Activated T-helper 17 cell treated with anti-CD3 and anti-CD28 coated beads, Interleukin-2, amount 50 U/mL, for 72 hours (primary cell): ENCODE measurements around the gene USB1. TPM values are rescaled to one million over a fixed set of nuclear protein-coding genes. Genes with fewer than 3 reads are reported as not detected.

Experiments
- ATAC-seq: fragments of 150-1000 bp; cut with Tn5 transposase; replicated peaks from 2 replicates; pipeline ENCODE4 v1.10.0; 2021; ENCODE audit warnings: mild to moderate bottlenecking, moderate library complexity
- H3K27ac Mint-ChIP-seq: one replicate; pipeline ENCODE4 v1.8.0; 2022; ENCODE audit warnings: mixed read lengths
- H3K27me3 Mint-ChIP-seq: one replicate; pipeline ENCODE4 v1.8.0; 2022; ENCODE audit warnings: mixed read lengths
- H3K36me3 Mint-ChIP-seq: one replicate; pipeline ENCODE4 v1.8.0; 2022; ENCODE audit warnings: low read depth, mild to moderate bottlenecking, mixed read lengths
- H3K4me1 Mint-ChIP-seq: one replicate; pipeline ENCODE4 v1.8.0; 2022; ENCODE audit warnings: mixed read lengths
- H3K4me3 Mint-ChIP-seq: one replicate; pipeline ENCODE4 v1.8.0; 2022; ENCODE audit warnings: mild to moderate bottlenecking, mixed read lengths
- H3K9me3 Mint-ChIP-seq: one replicate; pipeline ENCODE4 v1.8.0; 2022; ENCODE audit warnings: mixed read lengths
- total RNA-seq, 2 donors: library from RNA; stranded (reverse); gene quantifications; one replicate each; pipeline ENCODE4 v1.2.3, GENCODE V29; 2022

The USB1 gene
- total RNA-seq, 2 donors from 2014 or later: 33.7 to 56.6 TPM

DNA sequence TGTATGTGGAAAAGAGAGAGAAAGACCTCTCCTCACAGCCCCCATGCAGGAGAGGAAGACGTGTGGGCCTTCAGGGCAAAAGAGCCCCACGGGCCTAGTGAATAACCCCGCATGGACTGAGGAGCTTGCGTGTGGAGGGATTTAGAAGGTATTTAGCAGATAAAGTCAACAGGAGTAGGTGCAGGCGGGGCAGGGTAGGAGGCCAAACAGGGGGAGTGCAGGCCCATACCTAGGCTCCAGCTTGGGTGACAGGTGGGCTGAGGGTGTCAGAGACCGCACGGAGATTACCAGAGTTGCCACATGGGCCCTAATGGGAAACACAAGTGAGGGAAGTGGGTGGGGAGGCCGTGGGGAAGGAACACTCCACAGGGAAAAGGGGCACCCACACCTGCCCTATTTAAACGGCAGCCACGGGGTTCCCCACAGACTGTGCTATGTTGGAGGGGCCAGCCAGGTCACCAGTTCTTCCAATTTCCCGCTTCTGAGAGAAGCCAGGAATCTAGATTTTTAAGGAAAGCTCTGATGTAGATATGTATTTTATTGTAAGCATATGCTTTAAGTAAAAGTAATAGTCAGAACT, 22.1 kb upstream of the USB1 start:
- Mint-ChIP-seq H3K36me3 (no peaks in the 10 kb centered on the region), H3K9me3 (no peaks in the 10 kb centered on the region), H3K27me3 (no peaks in the 10 kb centered on the region), H3K4me3 (no peak overlapping the region), H3K4me1 (no peaks in the 10 kb centered on the region), H3K27ac (no peak overlapping the region)
- no peak for ATAC-seq

DNA sequence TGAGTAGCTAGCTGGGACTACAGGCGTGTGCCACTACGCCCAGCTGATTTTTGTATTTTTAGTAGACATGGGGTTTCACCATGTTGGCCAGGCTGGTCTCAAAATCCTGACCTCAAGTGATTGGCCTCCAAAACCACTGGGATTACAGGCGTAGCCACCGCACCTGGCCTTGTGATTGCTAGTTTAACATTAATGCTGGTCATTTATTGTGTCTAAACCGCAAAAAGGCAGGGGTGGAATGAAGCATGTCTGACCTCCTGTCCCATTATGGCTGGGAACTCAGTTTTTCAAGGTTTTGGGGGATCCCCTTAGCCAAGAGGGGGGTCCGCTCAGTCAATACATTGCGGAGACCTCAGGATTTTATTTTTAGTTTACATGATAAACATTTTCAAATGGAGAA, 19.6 kb upstream of the USB1 start:
- H3K4me3 Mint-ChIP-seq: no peak overlapping the region
- no peak for ATAC-seq
- no peak overlapping the region for H3K27ac Mint-ChIP-seq
- H3K27me3 Mint-ChIP-seq: no peaks in the 10 kb centered on the region
- H3K9me3 Mint-ChIP-seq: no peaks in the 10 kb centered on the region
- no peaks in the 10 kb centered on the region for H3K36me3 Mint-ChIP-seq
- H3K4me1 Mint-ChIP-seq: no peaks in the 10 kb centered on the region

DNA sequence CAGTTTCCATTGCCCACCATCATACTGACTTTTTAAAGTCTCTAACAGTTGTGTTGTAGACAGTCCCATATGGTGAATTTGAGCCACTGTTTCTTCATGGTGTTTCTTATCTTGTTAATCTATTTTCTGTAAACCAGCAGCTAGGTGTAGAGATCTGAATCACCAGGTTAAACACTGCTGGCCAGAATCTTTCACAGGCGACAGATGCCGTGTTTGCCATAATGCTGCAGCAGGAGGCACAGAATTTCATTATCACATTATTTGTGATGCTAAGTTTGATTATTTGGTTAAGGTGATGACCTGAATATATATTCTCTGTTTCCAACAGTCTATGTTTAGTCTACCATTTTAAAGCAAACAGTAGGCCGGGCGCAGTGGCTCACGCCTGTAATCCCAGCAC, 18.8 kb upstream of the USB1 start:
- Mint-ChIP-seq H3K4me1 (no peaks in the 10 kb centered on the region), H3K4me3 (no peak overlapping the region), H3K36me3 (no peaks in the 10 kb centered on the region), H3K27me3 (no peaks in the 10 kb centered on the region), H3K9me3 (no peaks in the 10 kb centered on the region), H3K27ac (no peak overlapping the region)
- ATAC-seq: no peak

DNA sequence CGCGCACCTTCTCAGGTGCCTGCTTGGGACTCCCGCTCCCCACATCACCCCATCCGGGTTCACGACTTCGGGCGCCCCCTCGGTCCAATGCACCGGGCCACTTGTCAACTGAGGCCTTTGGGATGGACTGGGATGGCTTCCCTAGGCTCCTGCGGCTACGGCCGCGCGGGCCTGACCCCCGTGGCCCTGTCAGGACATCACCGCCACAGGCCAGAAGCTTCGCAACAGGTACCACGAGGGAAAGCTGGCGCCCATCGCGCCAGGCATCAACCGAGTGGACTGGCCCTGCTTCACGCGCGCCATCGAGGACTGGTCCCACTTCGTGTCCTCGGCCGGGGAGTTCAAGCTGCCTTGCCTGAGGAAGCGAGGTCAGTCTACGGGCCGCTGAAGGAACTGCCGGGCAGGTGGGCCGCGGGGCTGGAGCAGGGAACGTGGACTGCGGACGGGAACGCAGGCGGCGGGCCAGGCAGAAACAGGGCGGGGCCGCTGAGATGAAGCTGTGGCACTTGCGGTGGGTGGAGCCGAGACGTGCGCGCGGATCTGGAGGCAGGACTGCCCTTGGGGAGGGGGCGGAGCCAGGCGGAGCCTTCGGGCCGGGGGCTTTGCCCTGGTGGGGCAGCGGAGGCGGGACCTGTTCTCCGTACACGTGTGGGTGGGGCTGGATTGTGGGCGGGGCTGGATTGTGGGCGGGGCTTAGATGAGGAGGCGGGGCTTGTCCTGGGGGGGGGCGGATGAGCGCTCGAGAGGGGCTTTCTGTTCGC, 16.6 kb upstream of the USB1 start:
- ATAC-seq: peak; percentile 98
- Mint-ChIP-seq H3K4me1 (no peaks in the 10 kb centered on the region), H3K27ac (peak overlapping the region; percentile 83)

DNA sequence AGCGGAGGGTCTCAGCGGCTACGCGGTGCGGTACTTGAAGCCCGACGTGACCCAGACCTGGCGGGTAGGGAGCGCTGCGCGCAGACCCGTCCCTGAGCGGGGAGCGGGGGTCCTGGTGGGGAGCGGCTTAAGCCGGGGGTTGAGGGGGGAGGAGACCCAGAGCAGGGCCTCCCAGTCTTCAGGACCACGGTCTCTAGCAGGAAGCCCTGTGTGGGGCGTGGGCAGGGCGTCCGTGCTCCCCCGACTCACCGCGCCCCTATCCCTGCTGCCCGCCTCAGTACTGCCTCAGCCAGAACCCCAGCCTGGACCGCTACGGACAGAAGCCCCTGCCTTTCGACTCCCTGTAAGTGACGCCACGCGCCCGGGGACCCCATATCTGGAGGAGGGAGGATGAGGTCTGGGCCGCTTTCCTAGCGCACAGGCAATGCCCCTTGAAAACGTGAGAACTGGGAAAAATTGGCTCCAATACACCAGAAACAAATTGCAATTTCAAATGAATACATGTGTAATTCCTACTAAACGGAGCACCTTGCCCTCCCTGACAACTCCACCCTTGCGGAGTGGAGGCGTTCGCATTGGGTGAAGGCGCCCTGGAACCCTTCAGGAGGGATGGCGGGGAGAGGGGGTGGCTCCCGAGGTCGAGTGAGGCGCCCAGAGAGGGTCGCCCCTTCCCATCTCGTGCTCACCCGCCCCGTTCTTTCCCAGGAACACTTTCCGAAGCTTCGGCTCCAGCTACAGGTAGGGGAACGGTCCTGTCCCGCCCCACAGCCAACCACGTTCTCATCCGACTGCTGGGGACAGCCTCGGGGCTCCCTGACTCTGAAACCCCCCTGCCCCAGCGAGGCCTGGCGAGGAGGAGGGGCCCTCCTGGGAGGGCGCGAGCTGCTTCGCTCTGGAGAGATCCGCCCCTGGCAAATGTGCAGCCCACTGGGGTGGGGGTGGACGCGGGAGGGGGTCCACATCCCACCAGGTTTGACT, 15.7 kb upstream of the USB1 start:
- Mint-ChIP-seq H3K4me3 (peak overlapping the region; percentile 84), H3K4me1 (no peaks in the 10 kb centered on the region), H3K27me3 (no peaks in the 10 kb centered on the region), H3K27ac (peak overlapping the region; percentile 58), H3K36me3 (no peaks in the 10 kb centered on the region), H3K9me3 (no peaks in the 10 kb centered on the region)
- ATAC-seq: peak; percentile 60

More for the DNA sequence above, 16.6 kb upstream of the USB1 start:
- H3K9me3 Mint-ChIP-seq: no peaks in the 10 kb centered on the region
- H3K36me3 Mint-ChIP-seq: no peaks in the 10 kb centered on the region
- H3K4me3 Mint-ChIP-seq: peak overlapping the region; percentile 84
- no peaks in the 10 kb centered on the region for H3K27me3 Mint-ChIP-seq

DNA sequence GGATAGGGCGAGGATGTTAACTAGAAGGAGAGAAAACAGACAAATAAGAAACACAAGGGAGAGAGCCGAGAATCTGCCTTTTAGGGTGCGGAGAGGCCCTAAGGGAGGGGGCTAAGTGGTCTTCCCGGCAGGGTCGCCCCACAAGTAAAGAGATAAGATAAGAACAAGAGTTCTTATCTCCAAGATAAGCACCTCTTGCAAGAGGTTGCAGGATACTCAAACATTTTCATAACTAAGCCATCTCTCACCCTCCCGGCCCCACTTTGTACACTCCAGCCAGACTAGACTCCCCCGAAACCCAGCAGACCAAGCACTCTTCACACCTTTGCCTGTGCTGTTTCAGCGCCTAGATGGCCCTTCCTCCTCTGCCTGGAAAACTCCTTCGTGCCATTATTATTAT, 15.0 kb upstream of the USB1 start:
- ATAC-seq: no peak
- H3K36me3 Mint-ChIP-seq: no peaks in the 10 kb centered on the region
- H3K9me3 Mint-ChIP-seq: no peaks in the 10 kb centered on the region
- no peaks in the 10 kb centered on the region for H3K27me3 Mint-ChIP-seq
- H3K27ac Mint-ChIP-seq: no peak overlapping the region
- H3K4me1 Mint-ChIP-seq: no peaks in the 10 kb centered on the region
- peak overlapping the region; percentile 84 for H3K4me3 Mint-ChIP-seq

DNA sequence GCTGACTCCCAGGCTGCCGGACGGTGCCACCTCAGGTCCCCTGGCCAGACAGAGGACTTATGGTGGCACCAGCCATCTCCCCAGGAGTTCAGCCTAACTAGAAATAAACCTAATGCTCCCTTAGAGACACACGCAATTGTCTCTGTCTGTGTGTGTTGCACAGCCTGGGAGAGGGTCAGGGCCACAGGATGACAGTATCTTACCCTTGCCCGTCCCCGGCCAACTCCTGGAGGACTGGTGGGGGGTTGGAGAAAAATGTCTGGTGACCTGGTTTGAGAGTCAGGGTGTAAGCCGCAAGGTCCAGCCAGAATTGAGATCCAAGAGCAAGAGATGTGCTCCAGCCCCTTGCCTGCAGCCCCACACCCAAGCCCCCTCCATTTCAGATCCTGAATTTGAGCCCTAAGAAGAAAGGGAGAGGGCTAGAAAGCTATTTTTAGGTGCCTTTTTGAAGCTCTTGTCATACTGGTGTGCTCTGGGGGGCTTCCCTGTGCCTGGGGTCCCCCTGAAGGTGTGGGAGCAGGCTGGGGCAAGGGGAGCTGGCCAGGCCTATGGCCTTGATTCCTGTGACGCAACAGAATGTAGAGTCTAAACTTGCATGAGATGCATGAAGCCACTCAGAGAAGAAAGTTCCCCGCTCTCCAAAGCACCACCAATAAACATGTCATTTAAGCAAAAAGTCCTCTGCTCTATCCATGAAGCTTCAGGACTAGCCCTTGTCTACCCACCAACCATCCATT, 13.6 kb upstream of the USB1 start:
- H3K9me3 Mint-ChIP-seq: no peaks in the 10 kb centered on the region
- H3K27me3 Mint-ChIP-seq: no peaks in the 10 kb centered on the region
- H3K4me3 Mint-ChIP-seq: no peak overlapping the region
- no peak for ATAC-seq
- H3K36me3 Mint-ChIP-seq: no peaks in the 10 kb centered on the region
- H3K4me1 Mint-ChIP-seq: no peaks in the 10 kb centered on the region
- no peak overlapping the region for H3K27ac Mint-ChIP-seq

DNA sequence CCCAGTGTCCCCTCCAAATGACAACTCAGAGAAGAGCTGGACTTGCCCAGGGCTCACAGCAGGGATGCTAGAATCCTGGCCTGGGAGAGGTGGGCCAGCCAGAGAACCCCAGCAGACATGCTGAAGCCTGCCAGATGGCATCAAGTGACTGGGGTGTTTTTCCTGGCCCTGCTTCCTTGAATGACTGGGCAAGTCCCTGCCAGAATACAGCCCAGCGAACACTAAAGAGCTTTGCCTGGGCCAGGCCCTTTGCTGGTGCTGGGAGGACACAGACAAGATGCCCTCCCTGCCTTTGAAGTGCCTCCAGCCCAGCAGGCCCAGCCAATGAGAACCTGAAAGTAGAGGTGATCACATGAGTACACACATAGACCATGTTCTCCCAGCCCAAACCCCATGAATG, 12.3 kb upstream of the USB1 start:
- Mint-ChIP-seq H3K36me3 (no peaks in the 10 kb centered on the region), H3K4me3 (no peak overlapping the region), H3K4me1 (no peaks in the 10 kb centered on the region), H3K27me3 (no peaks in the 10 kb centered on the region), H3K27ac (no peak overlapping the region), H3K9me3 (no peaks in the 10 kb centered on the region)
- no peak for ATAC-seq

DNA sequence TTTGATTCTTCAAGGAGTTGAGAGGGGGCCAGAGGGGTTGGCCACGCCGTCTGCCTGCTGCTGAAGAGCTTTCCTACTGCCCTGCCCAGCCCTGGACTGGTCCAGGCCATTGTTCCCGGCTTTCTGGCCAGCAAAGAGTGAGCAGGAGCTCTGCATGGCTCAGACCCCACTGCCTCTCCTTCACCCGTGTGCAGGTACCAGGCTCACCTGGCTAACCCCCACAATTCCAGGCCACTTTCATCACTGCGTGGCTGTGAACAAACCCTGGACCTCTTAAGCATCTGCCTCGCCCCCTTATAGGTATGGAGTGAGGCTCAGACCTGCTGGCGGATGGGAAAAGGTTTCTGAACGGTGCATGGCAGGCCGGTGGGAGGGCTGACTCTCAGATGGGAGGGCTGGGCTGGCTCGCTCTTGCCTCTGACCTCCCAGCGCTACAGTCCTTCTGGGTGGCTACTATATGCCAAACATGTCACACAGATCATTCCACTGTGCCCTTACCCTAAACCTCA, 9.6 kb upstream of the USB1 start:
- no peak overlapping the region for H3K4me3 Mint-ChIP-seq
- no peak for ATAC-seq
- no peaks in the 10 kb centered on the region for H3K9me3 Mint-ChIP-seq
- H3K27me3 Mint-ChIP-seq: no peaks in the 10 kb centered on the region
- no peaks in the 10 kb centered on the region for H3K36me3 Mint-ChIP-seq
- no peak overlapping the region for H3K27ac Mint-ChIP-seq
- peaks cover 6% of the 10 kb centered on the region for H3K4me1 Mint-ChIP-seq

DNA sequence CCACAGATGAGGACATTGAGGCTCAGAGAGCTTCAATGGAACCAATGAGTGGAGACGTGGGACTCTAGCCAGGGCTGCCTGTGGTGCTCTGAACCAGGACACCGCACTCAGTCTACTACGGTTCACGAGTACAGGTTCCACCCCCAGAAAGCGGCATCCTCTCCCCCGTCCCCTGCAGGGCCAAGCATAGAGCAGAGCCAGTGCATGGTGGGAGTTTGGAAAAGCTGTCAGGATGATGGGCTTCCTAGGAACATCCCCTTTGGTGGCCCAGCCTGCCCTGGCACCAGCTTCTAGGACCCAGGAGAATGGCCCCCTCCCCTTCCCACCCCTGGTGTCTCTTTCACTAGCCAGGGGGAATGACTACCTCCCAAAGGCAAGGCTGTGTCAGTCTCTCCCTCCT, 9.1 kb upstream of the USB1 start:
- ATAC-seq: no peak

DNA sequence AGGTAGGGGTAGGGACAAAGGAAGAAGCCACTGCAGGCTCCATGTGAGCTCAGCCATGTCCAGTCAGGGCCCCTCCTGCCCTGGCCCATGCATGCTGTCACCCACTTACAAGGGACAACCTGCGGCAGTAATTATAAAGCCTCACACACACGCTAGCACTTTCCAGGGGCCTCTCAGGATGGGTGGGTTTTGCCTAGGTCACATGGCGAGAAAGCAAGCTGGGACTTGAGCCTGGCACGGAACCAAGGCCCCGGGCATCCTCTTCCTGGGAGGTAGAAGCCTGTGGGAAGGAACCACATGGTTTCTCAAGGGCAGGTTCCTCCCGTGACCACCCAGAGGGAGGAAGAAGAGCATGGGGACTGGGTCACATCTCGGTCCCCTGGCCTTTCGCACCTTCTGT, 7.8 kb upstream of the USB1 start:
- Mint-ChIP-seq H3K9me3 (no peaks in the 10 kb centered on the region), H3K27ac (peak overlapping the region; percentile 81), H3K4me1 (peaks cover 15% of the 10 kb centered on the region), H3K36me3 (no peaks in the 10 kb centered on the region), H3K27me3 (no peaks in the 10 kb centered on the region), H3K4me3 (no peak overlapping the region)
- ATAC-seq: no peak

More for the DNA sequence above, 9.1 kb upstream of the USB1 start:
- H3K27me3 Mint-ChIP-seq: no peaks in the 10 kb centered on the region
- H3K4me1 Mint-ChIP-seq: peaks cover 6% of the 10 kb centered on the region
- peak overlapping the region; percentile 81 for H3K27ac Mint-ChIP-seq
- H3K9me3 Mint-ChIP-seq: no peaks in the 10 kb centered on the region
- H3K4me3 Mint-ChIP-seq: no peak overlapping the region
- H3K36me3 Mint-ChIP-seq: no peaks in the 10 kb centered on the region

DNA sequence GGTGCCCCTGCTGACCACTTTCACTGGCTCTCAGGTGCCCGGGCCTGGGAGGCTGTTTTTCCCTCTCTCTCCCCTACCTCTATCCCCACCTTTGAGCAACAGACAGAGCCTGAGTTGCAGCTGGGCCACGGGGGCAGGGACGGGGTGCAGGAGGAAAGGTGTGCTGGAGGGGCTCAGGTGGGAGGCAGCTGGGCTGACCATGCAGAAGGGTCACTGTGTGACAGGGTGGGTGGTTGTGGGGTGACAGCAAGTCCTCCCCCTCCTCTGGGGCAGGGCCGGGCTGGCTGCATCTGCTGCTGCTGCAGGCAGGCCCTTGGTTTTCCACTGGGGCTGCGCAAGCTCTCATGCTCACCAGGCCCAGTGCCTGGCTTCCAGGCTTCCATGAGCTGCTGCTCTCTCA, 7.3 kb upstream of the USB1 start:
- Mint-ChIP-seq H3K9me3 (no peaks in the 10 kb centered on the region), H3K27ac (no peak overlapping the region), H3K4me1 (peaks cover 19% of the 10 kb centered on the region), H3K4me3 (no peak overlapping the region), H3K36me3 (no peaks in the 10 kb centered on the region), H3K27me3 (no peaks in the 10 kb centered on the region)
- no peak for ATAC-seq

DNA sequence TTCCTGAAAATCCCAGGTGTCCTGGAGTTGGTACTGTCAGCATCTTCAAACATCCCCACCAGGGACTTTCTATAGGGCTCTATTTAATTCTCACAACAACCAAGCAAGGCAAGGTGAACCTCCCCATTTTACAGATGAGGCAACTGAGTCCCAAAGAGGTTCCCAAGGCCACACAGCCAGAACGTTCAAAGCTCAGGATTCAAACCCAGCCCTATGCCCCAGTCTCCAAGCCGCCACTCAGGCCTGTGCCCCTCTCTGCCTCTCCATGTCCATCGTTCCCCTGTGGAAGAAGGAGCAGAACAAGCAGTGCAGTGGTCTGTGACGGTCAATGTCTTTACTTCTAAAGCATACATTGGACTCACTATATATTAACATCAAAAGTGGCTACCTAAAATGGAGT, 6.8 kb upstream of the USB1 start:
- Mint-ChIP-seq H3K27me3 (no peaks in the 10 kb centered on the region), H3K9me3 (no peaks in the 10 kb centered on the region), H3K36me3 (no peaks in the 10 kb centered on the region), H3K27ac (peak overlapping the region; percentile 59), H3K4me3 (no peak overlapping the region), H3K4me1 (peaks cover 24% of the 10 kb centered on the region)
- no peak for ATAC-seq

DNA sequence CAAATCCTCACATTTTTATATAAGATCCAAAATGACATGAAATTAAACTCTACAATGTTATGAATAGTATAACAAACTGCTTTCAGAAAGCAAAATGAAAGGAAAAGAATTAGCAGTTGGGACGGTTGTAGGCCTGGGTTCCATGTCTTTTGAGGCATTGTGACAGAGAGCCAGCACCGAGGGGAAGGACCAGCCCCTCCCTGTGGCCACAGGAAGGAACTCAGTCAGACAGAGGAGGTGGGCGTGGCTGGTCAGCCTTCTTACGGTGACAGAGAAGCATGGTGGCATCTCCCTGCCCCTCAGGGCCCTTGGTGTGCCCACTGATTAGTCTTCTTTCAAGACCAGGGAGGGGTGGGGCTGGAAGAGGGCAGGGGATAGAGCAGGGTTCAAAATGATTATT, 6.4 kb upstream of the USB1 start:
- H3K4me3 Mint-ChIP-seq: no peak overlapping the region
- no peaks in the 10 kb centered on the region for H3K27me3 Mint-ChIP-seq
- peak overlapping the region; percentile 59 for H3K27ac Mint-ChIP-seq

More for the DNA sequence above, 6.4 kb upstream of the USB1 start:
- Mint-ChIP-seq H3K4me1 (peaks cover 24% of the 10 kb centered on the region), H3K9me3 (no peaks in the 10 kb centered on the region), H3K36me3 (no peaks in the 10 kb centered on the region)
- peak; percentile 53 for ATAC-seq
